Embryonic facial prominence (tissue), 1 donor: ENCODE data around the gene UNC79.
A peak's percentile ranks its signal among the peaks of the same experiment; 100 is the strongest.
"Not testable (repeated sequence)": the region's sequence is repeated elsewhere in the genome, so short reads cannot be mapped to it uniquely, and the experiment has no call there.

Experiments
- DNase-seq: peaks from one replicate; pipeline ENCODE4 v3.0.0-alpha.2; 2016; ENCODE audit errors: extremely low spot score

Gene UNC79

DNA sequence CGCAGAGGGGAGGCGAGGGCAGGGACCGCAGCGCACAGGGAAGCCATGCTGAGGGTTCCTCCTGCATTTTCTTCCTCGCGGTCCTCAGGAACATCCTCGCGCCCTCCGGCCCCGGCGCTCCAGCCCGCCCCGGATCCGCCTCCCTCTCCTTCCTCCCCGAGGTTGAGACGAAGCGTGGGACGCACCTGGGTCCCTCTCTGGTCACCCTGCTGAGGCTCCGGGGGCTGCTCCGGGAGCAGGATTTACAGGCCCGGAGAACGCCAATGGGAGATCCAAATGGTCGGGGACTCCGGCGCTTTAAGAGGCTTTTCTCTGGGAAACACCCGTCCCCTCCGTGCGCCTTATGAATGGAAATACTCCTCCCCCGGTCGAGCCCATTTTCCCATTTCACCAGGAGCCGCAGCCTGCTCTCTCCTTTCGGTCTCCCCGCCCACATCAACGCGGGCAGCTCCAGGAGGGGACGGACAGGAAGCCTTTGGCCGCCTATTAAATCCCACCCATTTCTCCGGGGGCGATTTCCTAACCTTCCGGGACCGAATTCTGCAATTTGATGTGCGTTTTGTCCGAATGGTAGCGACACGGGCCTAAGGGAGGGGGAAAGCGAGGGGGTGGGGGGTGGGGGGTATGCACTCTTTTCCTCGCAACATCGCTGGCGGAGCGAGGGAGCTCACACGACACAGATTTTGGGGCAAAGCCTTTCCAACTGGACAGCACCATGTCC, at the start of gene UNC79:
UNC79 (plus strand) TSS at position 625 of the 721 bp plus-strand sequence; CDS start at position 716, 91 bp downstream.
- no peak for DNase-seq

DNA sequence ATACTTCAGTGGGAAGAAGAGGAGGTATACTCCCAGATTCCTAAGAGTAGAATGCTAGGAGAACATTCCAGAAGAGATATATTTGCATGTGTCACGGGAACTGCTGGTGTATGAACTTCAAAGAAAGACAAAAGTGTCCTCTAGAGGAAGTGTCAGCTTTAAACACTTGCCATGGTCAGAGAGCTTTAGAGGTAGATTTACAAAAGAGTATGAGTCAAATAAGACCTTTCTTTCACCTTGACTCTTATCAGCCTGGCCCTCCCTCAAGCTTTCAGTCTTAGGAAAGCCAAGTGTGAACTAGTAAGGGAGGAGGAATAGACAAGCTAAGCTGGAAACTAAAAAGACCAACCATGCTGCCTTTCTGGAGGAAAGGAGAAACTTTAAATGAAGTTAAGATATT, 49.1 kb upstream of the UNC79 start:
- DNase-seq = no peak

DNA sequence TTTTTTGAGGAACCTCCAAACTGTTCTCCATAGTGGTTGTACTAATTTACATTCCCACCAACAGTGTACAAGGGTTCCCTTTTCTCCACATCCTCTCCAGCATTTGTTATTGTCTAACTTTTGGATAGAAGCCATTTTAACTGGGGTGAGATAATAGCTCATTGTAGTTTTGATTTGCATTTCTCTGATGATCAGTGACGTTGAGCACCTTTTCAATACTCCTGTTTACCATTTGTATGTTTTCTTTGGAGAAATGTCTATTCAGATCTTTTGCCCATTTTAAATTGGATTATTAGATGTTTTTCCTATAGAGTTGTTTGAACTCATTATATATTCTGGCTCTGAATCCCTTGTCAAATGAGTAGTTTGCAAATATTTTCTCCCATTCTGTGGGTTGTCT, 46.5 kb upstream of the UNC79 start:
- DNase-seq = not testable (repeated sequence)

DNA sequence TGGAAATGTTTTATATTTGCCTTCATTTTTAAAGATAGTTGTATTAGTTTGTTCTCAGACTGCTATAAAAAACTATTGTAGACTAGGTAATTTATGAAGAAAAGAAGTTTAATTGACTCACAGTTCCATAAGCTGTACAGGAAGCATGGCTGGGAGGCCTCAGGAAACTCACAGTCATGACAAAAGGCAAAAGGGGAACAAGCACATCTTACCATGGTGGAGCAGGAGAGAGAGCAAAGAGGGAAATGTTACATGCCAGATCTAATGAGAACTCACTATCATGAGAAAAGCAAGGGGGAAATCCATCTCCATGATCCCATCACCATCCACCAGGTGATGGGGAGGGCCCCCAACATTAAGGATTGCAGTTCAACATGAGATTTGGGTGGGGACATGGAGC, 35.5 kb upstream of the UNC79 start:
- no peak for DNase-seq

DNA sequence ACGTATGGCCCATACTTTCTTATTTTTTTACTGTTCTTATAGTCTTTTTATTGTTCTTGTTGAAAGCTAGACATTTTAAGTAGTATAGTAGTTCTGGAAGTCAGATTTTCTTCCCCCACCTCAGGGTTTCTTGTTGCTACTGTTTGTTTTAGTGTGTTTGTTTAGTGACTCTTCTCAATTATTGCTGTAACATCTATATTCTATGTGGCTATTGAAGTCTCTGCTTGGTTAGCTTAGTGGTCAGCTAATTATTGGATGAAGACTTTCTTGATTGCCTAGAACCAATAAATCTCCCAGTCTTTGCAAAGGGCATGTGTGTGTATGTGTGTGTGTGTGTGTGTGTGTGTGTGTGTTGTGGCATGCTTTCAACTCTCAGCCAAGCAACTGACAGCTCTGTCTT, 34.3 kb upstream of the UNC79 start:
- DNase-seq = no peak

DNA sequence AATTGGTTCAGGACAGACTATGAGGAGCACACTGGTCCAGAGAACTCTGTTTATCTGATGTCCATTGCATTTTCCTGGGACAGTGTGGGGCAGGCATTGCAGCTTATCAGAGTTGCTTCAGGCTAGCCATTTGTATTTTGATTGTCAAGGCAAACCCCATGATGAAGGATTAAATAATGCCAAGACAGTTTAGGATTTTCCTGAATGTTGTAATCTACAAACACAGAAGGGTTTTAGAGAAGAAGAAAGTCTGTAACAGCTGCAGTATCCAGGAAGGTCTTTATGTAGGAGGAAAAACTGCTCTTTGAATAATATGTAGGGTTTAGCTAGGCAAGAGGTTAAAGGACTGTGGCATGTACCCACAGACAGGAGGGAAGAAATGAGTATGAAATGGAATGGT, 32.2 kb upstream of the UNC79 start:
- DNase-seq = no peak

DNA sequence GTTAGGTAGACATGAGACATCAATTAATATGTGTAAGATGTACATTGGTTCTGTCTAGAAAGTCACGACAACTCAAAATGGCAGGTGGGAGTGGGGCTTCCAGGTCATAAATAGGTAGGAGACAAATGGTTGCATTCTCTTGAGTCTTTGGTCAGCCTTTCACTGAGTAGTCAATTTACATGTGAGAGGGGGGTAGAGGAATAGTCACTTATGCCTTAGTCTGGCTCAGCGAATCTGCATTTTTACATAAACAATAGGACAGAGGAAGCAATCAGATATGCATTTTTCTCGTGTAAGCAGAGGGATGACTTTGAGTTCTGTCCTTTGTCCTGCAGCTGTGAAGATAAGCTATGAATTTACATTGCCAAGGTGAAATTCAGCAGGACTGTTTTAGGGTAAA, 27.8 kb upstream of the UNC79 start:
- DNase-seq = no peak

DNA sequence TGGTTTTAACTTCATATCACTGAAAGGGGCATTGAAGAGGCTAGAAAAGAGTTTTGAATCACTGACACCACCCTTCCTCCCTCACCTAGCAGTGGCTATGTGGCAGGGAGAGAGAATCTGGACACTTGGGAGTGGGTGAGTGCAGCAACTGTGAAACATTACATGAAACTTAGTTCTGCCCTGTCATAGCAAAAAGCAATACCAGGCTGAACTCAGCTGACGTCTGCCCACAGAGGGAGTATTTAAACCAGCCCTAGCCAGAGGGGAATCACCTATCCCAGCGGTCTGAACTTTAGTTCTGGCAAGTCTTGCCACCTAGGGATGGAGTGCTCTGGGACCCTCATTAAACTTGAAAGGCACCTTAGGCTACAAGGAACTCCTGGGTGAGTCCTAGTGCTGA, 20.7 kb upstream of the UNC79 start:
- no peak for DNase-seq

DNA sequence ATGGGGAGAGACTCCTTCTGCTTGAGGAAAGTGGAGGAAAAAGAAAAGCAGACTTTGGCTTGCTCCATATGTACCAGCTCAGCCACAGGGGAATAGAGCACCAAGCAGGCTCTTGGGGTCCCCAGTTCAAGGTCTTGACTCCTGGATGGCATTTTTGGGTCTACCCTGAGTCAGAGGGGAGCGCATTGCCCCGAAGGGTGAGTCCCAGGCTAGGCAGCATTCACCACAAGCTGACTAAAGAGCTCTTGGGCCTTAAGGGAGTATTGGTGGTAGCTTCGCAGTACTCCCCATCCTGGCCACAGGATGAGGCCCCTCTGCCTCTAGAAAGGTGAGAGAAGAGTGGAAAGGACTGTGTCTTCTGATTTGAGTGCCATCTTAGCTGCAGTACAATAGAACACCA, 19.8 kb upstream of the UNC79 start:
- DNase-seq = no peak

DNA sequence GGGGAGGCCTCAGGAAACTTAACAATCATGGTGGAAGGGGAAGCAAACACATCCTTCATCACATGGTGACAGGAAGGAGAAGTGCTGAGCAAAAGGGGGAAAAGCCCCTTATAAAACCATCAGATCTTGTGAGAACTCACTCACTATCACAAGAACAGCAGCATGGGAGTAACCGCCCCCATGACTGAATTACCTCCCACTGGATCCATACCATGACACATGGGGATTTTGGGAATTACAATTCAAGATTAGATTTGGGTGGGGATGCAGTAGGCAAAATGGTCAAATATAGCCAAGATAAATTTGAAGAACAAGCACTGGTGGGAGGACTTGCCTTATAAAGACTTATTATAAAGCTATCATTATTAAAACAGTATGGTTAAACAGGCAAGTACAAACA, 5.6 kb upstream of the UNC79 start:
- not testable (repeated sequence) for DNase-seq

DNA sequence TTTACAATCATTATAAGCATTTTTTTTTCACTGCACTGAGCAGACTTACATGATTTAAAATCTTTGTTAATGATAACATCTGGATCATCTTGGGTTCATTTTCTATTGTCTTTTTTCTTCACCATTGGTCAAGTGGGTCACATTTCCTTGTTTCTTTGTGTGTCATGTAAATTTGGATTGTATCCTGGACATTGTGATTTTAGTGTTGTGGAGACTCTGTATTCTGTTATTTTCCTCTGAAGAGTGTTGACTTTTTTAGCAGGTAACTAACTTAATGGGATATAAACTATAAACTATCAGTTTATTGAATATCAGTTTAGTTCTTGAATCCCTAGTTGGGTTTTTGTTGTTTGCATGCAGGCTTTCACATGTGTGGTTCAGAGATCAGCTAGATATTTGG, 4.0 kb upstream of the UNC79 start:
- no peak for DNase-seq

DNA sequence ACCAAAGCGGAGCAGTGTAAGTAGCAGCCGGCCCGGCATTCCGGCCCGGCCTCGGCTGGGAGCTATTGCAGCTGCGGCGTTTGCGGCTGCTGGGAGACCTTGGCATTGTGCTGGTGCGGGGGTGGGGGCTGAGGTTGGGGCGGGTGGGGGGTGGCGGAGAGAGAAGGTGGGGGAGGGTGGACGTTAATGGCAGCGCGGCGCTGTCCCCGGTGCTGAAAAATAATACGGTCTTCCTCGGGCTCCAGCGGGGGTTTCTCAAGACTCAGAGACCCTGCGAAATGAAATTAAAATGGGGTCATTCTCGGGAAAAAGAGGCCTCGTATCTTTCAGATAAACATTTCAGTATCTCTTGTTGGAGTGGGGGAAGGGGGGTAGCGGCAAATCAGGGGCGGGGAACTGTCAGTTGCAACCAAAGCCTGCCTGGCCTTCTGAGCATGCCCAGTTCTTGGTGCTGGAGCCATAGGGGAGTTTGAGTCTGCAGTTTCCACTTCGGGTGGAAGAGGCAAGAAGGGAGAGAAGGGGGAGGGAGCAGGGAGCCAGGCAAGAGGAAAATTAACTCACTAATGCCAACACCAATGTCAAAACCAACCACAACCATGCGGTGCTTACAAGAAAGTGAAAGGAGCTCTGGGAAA, 414 bp downstream of the UNC79 start:
- peak; percentile 6 for DNase-seq

DNA sequence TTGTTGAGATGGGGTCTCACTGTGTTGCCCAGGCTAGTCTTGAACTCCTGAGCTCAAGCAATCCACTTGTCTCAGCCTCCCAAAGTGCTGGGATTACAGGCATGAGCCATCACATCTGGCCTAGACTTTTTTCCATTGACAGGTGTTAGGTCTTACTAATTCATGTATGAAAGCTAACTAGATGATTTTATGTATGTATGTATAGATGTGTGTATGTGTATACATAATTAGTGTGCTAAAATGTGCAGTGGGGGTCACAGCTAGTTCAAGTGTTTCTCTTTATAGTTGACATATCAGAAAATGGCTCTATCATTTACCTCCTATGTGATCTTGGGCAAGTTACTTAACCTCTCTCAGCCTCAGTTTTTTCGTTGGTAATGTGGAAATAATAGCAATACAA, 23.5 kb downstream of the UNC79 start:
- DNase-seq = no peak

DNA sequence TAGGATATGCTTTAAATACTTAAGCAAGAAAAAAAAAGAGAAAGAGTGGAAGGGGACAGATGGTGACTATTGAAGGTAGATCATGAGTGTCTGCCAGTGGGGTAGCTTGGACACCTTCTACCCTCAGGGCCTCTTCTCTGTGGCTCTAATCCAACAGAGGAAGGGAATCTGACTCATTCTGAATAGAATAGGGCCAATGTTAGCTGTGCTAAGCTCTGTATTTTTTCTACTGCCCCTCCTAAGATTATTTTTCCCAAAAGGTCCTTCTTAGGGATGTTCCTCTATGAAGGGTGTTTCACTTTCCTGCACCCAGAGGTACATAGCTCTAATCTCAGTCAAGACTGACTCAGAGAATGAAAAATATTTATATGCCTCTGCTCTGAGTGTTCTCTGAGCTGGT, 25.6 kb downstream of the UNC79 start:
- no peak for DNase-seq

DNA sequence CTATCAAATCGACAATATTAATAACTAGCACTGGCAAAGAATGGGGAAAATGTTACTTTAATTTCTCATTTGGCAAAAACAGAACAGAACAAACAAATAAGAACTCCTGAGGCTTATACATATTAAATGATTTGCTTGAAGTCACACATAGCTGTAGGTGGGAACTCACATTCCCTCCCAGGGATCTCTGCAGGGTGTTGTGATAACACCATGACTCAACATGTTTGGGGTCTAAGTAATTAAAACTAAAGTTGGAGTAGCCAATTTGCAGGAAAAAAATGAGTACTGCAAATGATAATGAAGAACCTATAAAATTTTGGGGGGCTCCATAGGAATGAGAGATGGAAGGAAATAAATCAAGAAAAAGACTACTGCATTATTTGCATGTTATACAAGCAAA, 27.5 kb downstream of the UNC79 start:
- DNase-seq = no peak

DNA sequence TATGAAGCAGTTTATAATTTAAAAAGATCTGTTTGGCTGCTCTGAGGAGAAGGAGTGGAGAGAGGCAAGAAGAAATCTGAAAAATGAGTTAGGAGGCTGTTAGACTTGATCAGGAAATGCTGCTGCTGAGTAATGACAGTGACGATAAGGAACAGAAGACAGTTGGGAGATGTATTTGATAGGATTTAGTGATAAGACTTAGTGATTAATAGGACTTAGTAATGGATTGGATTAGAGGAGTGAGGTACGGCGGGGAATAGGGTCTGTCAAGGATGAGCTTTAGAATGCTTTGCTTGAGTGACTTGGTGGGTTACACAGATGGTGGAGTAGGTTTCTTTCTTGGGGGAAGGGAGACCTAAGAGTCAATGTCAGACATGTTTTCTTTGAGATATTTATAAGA, 31.7 kb downstream of the UNC79 start:
- DNase-seq = no peak

DNA sequence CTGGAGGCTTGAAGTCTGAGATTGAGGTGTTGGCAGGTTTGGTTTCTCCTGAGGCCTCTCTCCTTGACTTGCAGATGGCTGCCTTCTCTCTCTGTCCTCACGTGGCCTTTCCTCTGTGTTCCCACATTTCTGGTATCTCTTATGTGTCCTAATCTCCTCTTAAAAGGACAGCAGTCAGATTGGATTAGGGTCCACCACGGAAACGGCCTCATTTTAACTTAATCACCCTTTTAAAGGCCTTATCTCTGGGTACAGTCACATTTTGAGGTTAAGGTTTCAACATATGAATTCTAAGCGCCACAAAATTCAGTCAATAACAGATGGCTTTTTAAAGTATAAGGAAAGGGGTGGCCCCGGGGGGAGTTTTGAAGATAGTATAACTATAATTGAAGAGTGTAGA, 33.5 kb downstream of the UNC79 start:
- no peak for DNase-seq

DNA sequence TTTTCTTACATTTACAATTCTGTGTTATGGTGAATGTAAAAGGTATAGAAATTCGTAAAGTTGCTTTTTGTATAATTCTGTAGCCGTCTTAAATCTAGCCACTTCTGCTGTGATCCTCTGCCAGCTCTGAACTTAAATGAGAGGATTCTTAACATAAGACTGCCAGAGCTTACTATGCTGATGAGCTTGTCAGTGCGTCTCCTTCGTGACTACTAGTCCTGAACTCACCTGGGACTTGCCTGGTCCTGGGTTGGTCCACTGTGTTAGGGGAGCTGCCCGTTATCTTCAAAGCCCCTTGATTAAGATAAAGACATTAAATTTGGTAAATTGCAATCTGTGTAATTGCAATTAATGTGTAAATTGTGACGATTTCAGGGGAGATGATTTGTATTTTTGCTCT, 44.7 kb downstream of the UNC79 start:
- no peak for DNase-seq

DNA sequence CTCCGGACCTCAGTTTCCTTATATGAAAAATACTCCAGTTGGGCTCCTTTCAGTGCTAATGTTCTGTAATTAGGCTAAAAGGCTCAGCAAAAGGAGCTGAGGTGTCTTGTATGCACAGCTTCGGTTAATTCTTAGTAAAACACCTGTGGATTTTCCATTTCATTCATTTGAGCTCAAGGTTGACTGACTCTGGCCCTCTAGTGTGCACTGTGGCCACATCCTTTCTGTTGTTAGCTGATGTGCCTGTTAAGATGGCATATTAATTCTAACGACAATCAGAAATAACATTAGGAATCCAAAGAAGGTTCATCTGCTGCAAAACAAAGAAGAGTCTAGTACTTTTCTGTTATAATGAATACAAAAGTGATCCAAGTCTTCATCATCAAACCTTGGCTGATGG, 45.6 kb downstream of the UNC79 start:
- DNase-seq = no peak

DNA sequence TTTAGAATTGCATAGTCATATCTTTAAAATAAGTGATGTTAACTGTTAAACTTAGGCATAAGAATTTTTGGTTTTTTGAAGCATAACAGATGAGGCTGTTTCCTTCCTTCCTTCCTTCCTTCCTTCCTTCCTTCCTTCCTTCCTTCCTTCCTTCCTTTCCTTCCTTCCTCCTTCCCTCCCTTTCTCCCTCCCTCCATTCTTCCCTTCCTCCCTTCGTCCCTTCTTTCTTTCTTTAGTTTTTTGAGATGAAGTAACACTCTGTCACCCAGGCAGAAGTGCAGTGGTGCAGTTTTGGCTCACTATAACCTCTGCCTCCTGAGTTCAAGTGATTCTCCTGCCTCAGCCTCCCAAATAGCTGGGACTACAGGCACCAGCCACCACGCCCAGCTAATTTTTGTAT, 48.3 kb downstream of the UNC79 start:
- not testable (repeated sequence) for DNase-seq

DNA sequence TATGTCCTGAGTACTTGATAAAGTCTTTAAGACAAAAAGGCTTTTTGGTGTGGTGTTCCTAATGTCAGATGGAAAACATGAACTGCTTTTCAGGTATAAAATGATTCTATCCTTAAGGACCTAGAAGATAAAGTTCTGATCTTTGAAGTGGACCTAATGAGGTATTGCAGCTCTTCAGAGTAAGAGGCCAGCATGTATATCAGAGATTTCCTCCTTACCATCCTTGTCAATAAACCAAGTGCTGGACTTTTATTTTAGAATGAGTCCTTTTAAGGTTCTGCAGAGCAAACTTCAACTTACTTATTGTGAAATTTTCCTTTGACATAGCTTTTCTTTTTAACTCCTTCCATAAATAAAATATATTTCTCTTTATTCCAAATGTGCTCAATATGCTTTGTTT, 50.1 kb downstream of the UNC79 start:
- DNase-seq = no peak

DNA sequence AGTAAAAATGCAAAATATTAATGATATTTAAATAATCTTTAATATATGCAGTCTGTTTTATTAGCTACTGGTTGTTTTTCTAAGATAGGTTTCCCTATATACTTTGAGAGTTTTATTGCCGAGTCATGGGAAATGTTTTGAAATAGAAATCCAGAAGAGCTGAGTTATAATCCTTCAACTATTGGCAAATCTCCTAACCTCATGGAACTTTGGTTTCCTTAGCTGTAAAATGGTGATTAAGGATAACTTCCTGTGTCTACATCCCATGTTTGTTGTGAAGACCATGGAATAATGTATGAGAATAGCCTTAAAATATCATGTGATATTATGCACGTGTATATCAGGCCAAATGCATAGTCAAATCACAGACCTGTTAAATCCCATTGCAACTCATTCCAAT, 51.0 kb downstream of the UNC79 start:
- no peak for DNase-seq

DNA sequence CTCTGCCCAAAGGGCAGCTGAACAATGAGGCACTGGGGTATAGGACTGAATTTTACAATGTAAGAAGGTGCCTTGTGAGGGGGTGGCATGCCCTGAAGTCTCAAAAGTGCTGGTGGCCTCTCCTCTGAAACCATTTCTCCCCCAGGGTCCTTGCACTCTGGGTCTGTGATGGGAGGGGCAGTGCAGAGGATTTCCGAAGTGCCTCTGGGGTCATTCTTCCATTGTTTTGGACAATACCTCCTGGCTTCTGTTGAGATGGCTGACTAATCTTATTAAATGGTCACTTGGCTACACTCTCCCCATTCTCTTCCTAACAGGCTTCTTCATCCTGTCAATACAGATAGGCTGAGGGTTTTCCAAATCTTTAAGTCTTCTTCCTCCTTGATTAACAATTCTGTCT, 59.3 kb downstream of the UNC79 start:
- no peak for DNase-seq

DNA sequence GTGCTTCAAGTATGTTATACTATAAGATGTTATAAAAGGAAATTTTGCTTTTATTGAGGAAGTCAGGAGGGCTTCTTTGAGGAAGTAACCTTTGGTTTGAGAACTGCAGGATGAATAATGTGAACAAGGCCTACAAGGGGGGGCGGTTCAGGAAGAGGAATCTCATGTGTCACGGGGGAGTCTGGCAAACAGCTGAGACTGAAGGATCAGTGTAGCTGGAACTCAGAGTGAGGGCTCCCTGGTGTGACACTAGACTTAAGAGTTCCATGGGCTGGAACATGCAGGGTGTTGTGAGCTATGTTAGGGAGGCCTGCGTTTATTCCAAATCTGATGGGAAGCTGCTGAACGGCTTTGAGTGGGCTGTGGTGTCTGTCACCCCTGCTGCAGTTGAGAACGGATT, 62.3 kb downstream of the UNC79 start:
- DNase-seq = no peak
